ENCODE measurements around the gene OR7A5.
"Not testable (repeated sequence)": the region's sequence is repeated elsewhere in the genome, so short reads cannot be mapped to it uniquely, and the experiment has no call there.

Gene OR7A5

GRCh38 chr19:14784730-14785101, 50.3 kb downstream of the OR7A5 start:
- DNase-seq = not testable (repeated sequence)

GRCh38 chr19:14783410-14783998, 51.5 kb downstream of the OR7A5 start:
- not testable (repeated sequence) for DNase-seq

DNA sequence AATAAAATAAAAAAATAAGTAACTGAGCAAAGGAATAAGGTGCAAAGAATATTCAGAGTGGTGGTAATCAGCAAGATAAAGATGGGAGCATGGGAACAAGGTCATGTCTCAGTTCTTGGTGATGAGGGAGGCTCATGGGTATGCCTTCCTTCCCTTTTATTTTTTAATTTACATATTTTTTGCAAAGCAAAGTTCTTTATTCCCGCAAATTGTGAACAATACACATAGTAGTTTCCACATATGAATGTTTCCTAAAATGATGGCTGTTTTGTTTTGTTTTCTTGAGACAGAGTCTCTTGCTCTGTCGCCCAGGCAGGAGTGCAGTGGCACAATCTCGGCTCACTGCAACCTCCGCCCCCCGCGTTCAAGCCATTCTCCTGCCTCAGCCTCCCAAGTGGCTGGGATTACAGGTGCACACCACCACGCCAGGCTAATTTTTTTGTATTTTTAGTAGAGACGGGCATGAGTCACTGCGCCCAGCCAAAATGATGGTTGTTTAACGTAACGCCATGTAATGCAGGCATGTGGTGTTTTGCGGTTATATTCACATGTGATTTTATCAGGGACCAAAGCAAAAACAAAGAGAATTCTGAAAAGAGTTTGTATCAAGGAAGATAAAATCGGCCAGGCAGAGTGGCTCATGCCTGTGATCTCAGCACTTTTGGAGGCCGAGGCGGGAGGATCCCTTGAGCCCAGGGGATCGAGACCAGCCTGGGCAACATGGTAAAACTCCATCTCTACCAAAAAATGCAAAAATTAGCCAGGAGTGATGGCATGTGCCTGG, 52.2 kb downstream of the OR7A5 start:
- DNase-seq = no peak

DNA sequence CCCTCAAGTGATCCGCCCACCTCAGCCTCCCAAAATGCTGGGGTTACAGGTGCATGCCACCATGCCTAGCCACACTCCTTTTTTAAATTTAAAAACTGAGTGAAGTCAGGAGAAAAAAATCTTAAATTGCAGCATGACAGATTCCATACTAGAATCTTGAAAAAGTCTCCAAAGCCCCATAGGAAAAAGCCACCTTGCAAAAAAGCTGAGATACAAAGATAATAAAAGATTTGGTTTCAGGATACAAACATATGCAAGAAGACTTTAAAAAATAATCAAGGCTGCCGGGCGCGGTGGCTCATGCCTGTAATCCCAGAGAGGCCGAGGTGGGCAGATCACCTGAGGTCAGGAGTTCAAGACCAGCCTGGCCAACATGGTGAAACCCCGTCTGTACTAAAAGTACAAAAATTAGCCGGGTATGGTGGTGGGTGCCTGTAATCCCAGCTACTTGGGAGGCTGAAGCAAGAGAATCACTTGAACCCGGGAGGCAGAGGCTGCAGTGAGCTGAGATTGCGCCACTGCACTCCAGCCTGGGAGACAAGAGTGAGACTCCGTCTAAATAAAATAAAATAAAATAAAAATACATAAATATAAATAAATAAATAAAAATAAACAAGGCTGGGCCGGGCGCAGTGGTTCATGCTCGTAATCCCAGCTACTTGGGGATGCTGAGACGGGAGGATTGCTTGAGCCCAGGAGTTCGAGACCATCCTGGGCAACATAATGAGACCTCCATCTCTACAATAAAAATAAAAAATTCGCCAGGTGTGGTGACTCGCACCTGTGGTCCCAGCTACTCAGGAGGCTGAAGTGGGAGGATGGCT, 53.1 kb downstream of the OR7A5 start:
- DNase-seq = not testable (repeated sequence)

DNA sequence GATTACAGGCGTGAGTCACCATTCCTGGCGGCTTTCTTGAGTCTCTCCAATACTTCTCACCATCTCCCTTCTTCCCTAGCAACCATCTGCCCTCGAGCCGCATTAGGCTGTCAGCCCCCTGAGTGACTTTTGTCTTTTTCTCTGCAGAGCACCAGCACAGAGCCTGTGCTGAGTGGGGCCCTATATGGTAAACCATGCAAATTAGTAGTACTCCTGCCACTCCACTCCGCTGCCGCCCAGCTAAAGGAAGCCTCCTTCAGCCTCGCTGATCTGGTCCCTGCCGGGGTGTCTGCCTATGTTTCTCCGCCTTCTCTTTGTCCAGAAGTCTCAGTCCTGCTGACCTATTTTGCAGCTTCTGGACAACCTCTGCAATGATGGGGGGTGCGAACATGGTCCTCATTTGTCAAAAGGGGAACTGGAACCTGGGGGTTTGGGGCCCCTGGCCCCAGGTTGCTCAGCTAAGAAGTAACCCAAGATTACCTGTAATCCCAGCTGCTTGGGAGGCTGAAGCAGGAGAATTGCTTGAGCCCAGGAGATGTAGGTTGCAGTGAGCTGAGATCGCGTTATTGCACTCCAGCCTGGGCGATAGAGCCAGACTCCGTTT, 54.3 kb downstream of the OR7A5 start:
- DNase-seq = not testable (repeated sequence)

DNA sequence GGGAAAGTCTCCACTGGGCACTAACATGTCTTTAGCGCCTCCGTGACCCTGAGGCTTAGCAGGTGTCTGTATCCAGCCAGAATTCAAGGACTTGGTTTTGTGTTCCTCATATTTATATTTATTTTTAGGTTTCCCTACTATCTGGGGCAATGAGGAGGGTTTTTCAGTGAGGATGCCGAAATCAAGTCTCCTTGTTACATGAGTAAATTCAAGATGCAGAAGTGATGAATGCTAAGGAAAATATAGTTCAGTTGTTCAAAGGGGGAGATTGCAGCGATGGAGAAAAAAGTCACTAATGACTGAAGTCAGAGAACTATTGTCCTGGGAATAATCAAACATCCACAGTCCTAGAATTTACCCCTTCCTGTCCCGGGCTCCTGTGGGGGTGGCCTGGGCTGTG, 55.8 kb downstream of the OR7A5 start:
- no peak for DNase-seq

DNA sequence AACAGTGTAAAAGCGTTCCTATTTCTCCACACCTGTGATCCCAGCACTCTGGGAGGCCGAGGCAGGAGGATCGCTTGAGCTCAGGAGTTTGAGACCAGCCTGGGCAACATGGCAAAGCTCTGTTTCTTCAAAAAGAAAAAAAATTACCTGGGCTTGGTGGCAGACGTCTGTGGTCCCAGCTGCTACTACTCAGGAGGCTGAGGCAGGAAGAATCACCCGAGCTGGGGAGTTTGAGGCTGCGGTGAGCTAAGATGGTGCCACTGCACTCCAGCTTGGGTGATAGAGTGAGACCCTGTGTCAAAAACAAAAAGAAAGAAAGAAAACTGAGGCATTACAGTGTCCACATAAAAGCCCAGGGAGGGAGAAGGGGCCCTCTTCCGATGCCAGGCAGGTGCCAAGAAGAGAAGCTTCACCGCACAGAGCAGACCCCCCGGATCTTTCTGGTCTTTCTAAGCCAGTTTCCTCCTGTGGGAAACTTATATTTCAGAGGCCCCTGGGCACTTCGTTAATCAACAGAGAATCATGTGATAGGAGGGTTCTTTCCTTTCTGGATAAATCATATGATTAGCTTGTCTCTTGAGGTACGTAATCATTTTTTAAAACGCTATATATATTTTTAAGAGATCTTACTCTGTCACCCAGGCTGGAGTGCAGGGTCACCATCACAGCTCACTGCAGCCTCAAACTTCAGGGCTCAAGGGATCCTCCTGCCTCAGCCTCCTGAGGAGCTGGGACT, 56.7 kb downstream of the OR7A5 start, which contains the start of gene ADGRE2:
TSS of gene ADGRE2 (minus strand) at position 451 of the 736 bp plus-strand sequence. CDS start 1,804 bp downstream, outside the sequence.
- DNase-seq = not testable (repeated sequence)

DNA sequence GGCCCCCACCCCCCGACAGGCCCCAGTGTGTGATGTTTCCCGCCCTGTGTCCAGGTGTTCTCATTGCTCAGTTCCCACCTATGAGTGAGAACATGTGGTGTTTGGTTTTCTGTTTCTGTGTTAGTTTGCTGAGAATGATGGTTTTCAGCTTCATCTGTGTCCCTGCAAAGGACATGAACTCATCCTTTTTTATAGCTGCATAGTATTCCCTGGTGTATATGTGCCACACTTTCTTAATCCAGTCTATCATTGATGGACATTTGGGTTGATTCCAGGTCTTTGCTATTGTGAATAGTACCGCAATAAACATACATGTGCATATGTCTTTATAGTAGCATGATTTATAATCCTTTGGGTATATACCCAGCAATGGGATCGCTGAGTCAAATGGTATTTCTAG, 57.3 kb downstream of the OR7A5 start:
- DNase-seq = not testable (repeated sequence)

All from stimulated activated CD4-positive, alpha-beta T cell treated with anti-CD3 and anti-CD28 coated beads, Interleukin-4, amount 100 ng/mL, for 4 hours (primary cell).